Muscle layer of duodenum (tissue), 2 donors: ENCODE results near the gene USP11.

Experiments
- H3K27ac ChIP-seq: one replicate; pipeline ENCODE4 v1.7.0; 2013; ENCODE audit warnings: mild to moderate bottlenecking, low read length
- H3K27me3 ChIP-seq: one replicate; pipeline ENCODE4 v1.7.0; 2013; ENCODE audit warnings: low read depth, mild to moderate bottlenecking, control low read depth, low read length
- H3K36me3 ChIP-seq, 2 donors: one replicate each; pipeline ENCODE4 v1.7.0; 2013; ENCODE audit warnings: low read length in 2 of 2, control low read depth in 1 of 2, mild to moderate bottlenecking in 1 of 2; ENCODE audit not compliant: insufficient read depth in 2 of 2, control insufficient read depth in 1 of 2
- H3K4me1 ChIP-seq, 2 donors: one replicate each; pipeline ENCODE4 v1.7.0; 2013; ENCODE audit warnings: low read length in 2 of 2, mild to moderate bottlenecking in 2 of 2, control low read depth in 1 of 2, moderate library complexity in 1 of 2; ENCODE audit not compliant: insufficient read depth in 2 of 2, control insufficient read depth in 1 of 2
- H3K4me3 ChIP-seq, 2 donors: one replicate each; pipeline ENCODE4 v1.7.0; 2013; ENCODE audit warnings: low read length in 2 of 2, low read depth in 1 of 2, mild to moderate bottlenecking in 1 of 2
- H3K9me3 ChIP-seq, 2 donors: one replicate each; pipeline ENCODE4 v1.7.0; 2013; ENCODE audit warnings: low read length in 2 of 2, control low read depth in 1 of 2, mild to moderate bottlenecking in 1 of 2; ENCODE audit not compliant: control insufficient read depth in 1 of 2
- donor health status: healthy.

USP11 gene

GRCh38 chrX:47218280-47218919 lies 14.4 kb upstream of the USP11 start, which contains the start of gene CDK16:
TSS of gene CDK16 (plus strand) at chrX:47218681. CDS start at chrX:47223558, 4,877 bp downstream.
- Histone ChIP-seq H3K27ac (peak within 1 kb of the TSS; percentile 99), H3K36me3 (peaks cover 9 to 20% of the 10 kb centered on the region in 2 donors), H3K4me1 (peaks cover 5 to 30% of the 10 kb centered on the region in 2 donors), H3K27me3 (no peaks in the 10 kb centered on the region), H3K9me3 (no peaks in the 10 kb centered on the region), H3K4me3 (peak within 1 kb of the TSS; percentile 71 to 79)

- Histone ChIP-seq H3K27me3 (no peaks in the 10 kb centered on the region), H3K27ac (peak overlapping the region; percentile 69), H3K4me3 (peak overlapping the region; percentile 71 to 79), H3K4me1 (peaks cover 5 to 30% of the 10 kb centered on the region in 2 donors), H3K9me3 (no peaks in the 10 kb centered on the region), H3K36me3 (peaks cover 12 to 21% of the 10 kb centered on the region in 2 donors)
Observed at GRCh38 chrX:47218920-47219815, 13.6 kb upstream of the USP11 start.

GRCh38 chrX:47221756-47222155 lies 11.1 kb upstream of the USP11 start:
- Histone ChIP-seq H3K27me3 (no peaks in the 10 kb centered on the region), H3K4me1 (peaks cover 3 to 26% of the 10 kb centered on the region in 2 donors), H3K36me3 (peaks cover 29 to 31% of the 10 kb centered on the region in 2 donors), H3K9me3 (no peaks in the 10 kb centered on the region), H3K4me3 (no peak overlapping the region), H3K27ac (no peak overlapping the region)

- Histone ChIP-seq H3K36me3 (peaks cover 32 to 39% of the 10 kb centered on the region in 2 donors), H3K4me3 (no peak overlapping the region), H3K27me3 (no peaks in the 10 kb centered on the region), H3K9me3 (no peaks in the 10 kb centered on the region), H3K27ac (no peak overlapping the region), H3K4me1 (peaks cover 0 to 22% of the 10 kb centered on the region in 2 donors)
Observed at GRCh38 chrX:47222751-47223350, 10.0 kb upstream of the USP11 start.

GRCh38 chrX:47223476-47224250 lies 9.1 kb upstream of the USP11 start:
- Histone ChIP-seq H3K4me1 (peaks cover 0 to 22% of the 10 kb centered on the region in 2 donors), H3K27me3 (no peaks in the 10 kb centered on the region), H3K9me3 (no peaks in the 10 kb centered on the region), H3K36me3 (peaks cover 35 to 45% of the 10 kb centered on the region in 2 donors), H3K27ac (no peak overlapping the region), H3K4me3 (no peak overlapping the region)

- no peaks in the 10 kb centered on the region for H3K27me3 ChIP-seq
- H3K4me3 ChIP-seq = no peak overlapping the region
- H3K9me3 ChIP-seq = no peaks in the 10 kb centered on the region
- H3K27ac ChIP-seq = no peak overlapping the region
- H3K36me3 ChIP-seq = peaks cover 35 to 46% of the 10 kb centered on the region in 2 donors
- peaks cover 0 to 22% of the 10 kb centered on the region in 2 donors for H3K4me1 ChIP-seq
Observed at GRCh38 chrX:47224266-47224895, 8.4 kb upstream of the USP11 start.

GRCh38 chrX:47224896-47225290 lies 7.9 kb upstream of the USP11 start:
- Histone ChIP-seq H3K4me3 (no peak overlapping the region), H3K27me3 (no peaks in the 10 kb centered on the region), H3K36me3 (peaks cover 35 to 46% of the 10 kb centered on the region in 2 donors), H3K9me3 (no peaks in the 10 kb centered on the region), H3K27ac (no peak overlapping the region), H3K4me1 (peaks cover 0 to 17% of the 10 kb centered on the region in 2 donors)

- Histone ChIP-seq H3K4me3 (no peak overlapping the region), H3K27ac (no peak overlapping the region), H3K9me3 (no peaks in the 10 kb centered on the region), H3K27me3 (no peaks in the 10 kb centered on the region), H3K4me1 (peaks cover 0 to 5% of the 10 kb centered on the region in 2 donors), H3K36me3 (peaks cover 35 to 46% of the 10 kb centered on the region in 2 donors)
Observed at GRCh38 chrX:47226071-47226470, 6.7 kb upstream of the USP11 start.

- peaks cover 35 to 46% of the 10 kb centered on the region in 2 donors for H3K36me3 ChIP-seq
- no peak overlapping the region for H3K27ac ChIP-seq
- peaks cover 0 to under 1% of the 10 kb centered on the region in 2 donors for H3K4me1 ChIP-seq
- H3K27me3 ChIP-seq = no peaks in the 10 kb centered on the region
- no peaks in the 10 kb centered on the region for H3K9me3 ChIP-seq
- H3K4me3 ChIP-seq = no peak overlapping the region
Observed at GRCh38 chrX:47226531-47227333, 6.1 kb upstream of the USP11 start.

- H3K4me1 ChIP-seq = peaks cover 0 to under 1% of the 10 kb centered on the region in 2 donors
- no peak overlapping the region for H3K27ac ChIP-seq
- no peak overlapping the region for H3K4me3 ChIP-seq
- H3K27me3 ChIP-seq = no peaks in the 10 kb centered on the region
- H3K9me3 ChIP-seq = no peaks in the 10 kb centered on the region
- H3K36me3 ChIP-seq = peaks cover 35 to 46% of the 10 kb centered on the region in 2 donors
Observed at GRCh38 chrX:47227334-47227583, 5.5 kb upstream of the USP11 start.
